ENCODE results near the gene DENND4B. TPM values are rescaled to one million over a fixed set of nuclear protein-coding genes. Genes with fewer than 3 reads are reported as not detected.
"Not testable (repeated sequence)": the region's sequence is repeated elsewhere in the genome, so short reads cannot be mapped to it uniquely, and the experiment has no call there.

DENND4B gene
- total RNA-seq, 1 donor from 2014 or later: 9.9 TPM

DNA sequence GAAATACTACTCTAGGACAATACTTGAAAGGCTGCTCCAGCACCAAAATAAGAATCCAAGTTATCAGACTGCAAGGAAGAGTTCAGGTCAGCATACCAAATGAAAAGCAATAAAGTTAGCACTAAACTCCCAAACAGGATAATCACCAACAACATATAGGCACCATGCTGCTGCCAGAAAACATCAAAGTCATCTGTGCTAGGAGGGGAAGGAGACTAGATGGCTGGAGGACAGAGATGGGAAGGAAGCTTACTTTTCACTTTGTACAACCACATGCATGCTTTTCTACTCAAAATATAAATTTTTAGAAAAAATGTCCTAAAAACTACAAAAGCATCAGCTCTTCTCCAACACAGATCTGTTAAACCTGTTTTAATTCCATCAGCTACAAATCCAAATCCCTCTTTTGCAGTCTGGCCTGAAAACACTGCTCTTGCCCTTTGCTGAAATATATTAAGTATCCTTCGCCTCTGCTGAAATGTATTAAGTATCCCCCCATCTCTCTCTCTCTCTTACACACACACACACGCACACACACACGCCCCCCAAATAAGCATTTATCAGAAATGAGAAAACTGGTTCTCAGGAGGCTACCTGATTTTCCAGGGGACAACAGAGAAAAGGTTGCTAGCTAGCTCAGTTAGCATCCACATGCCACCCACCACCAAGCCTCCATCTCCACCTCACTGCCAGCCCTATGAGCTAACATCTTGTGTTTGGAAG lies 25.3 kb downstream of the DENND4B start:
- Histone ChIP-seq H3K27me3 (ENCODE audit: control insufficient read depth in 3 of 3, insufficient read depth in 3 of 3, low read length in 3 of 3) (no peaks in the 10 kb centered on the region), H3K36me3 (ENCODE audit: control insufficient read depth in 3 of 3, insufficient read depth in 3 of 3, low read length in 3 of 3) (peaks cover 0 to 2% (median 0%) of the 10 kb centered on the region in 3 donors), H3K9ac (ENCODE audit: low read depth in 1 of 3, low read length in 3 of 3) (peak overlapping the region; percentile 71 to 85 (median 71)), H3K27ac (ENCODE audit: low read depth, low read length) (peak overlapping the region; percentile 69), H3K4me1 (ENCODE audit: control insufficient read depth in 3 of 3, insufficient read depth in 3 of 3, low read length in 3 of 3) (peaks cover 33 to 45% (median 39%) of the 10 kb centered on the region in 3 donors), H3K4me3 (ENCODE audit: low read length in 3 of 3) (peak overlapping the region; percentile 78 to 81 (median 80)), H3K9me3 (ENCODE audit: control insufficient read depth in 3 of 3, low read length in 3 of 3) (no peaks in the 10 kb centered on the region)

DNA sequence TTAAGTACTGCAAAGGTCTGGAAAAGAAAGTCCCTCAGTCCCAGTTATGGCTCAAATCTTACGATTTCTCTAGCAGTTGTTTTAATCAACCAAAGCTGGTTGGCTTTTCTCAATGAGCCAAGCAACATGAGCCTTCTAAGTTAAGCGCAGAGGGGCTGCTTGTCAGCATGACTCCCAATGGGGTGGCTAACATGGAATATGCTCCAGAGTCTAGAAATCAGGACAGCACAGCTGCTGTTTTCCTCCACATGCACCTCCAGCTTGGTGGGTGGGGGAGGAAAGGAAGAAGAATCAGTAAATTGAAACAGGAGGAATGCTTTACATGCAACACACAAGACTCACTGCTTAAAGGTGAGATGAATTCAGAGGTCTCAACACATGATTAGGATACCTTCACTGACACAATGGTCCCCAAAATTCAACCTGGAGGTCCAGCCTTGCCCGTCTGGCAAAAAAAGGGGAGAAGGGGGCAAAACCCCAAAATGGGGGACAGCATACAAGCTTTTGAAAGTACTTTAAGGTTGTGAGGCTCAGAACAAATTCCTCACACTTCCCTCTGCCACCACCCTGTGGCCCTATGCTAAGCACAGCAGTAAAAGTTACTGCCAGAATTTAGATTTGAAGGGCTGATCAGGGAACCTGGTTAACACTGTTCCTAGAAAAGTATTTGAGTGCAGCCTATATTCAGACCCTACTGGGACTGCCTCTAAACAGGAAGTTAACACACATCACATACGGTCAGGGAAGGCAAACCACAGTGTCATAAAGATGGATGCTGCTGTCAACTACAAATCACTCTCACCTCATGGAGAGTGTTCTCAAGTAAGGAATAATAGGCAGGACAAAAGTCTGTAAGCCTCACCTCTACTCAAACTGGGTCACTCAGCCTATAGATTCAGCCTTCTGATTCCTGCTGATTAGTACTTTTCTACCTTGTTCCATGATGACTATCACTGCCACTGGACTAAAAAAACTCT lies 26.4 kb downstream of the DENND4B start:
- Histone ChIP-seq H3K4me1 (ENCODE audit: control insufficient read depth in 3 of 3, insufficient read depth in 3 of 3, low read length in 3 of 3) (peaks cover 33 to 45% (median 39%) of the 10 kb centered on the region in 3 donors), H3K9me3 (ENCODE audit: control insufficient read depth in 3 of 3, low read length in 3 of 3) (no peaks in the 10 kb centered on the region), H3K9ac (ENCODE audit: low read depth in 1 of 3, low read length in 3 of 3) (peak overlapping the region; percentile 25 to 63 (median 45)), H3K36me3 (ENCODE audit: control insufficient read depth in 3 of 3, insufficient read depth in 3 of 3, low read length in 3 of 3) (peaks cover 0 to 4% (median 0%) of the 10 kb centered on the region in 3 donors), H3K27ac (ENCODE audit: low read depth, low read length) (peak overlapping the region; percentile 5), H3K4me3 (ENCODE audit: low read length in 3 of 3) (peak overlapping the region; percentile 6 to 18 (median 15)), H3K27me3 (ENCODE audit: control insufficient read depth in 3 of 3, insufficient read depth in 3 of 3, low read length in 3 of 3) (no peaks in the 10 kb centered on the region)

DNA sequence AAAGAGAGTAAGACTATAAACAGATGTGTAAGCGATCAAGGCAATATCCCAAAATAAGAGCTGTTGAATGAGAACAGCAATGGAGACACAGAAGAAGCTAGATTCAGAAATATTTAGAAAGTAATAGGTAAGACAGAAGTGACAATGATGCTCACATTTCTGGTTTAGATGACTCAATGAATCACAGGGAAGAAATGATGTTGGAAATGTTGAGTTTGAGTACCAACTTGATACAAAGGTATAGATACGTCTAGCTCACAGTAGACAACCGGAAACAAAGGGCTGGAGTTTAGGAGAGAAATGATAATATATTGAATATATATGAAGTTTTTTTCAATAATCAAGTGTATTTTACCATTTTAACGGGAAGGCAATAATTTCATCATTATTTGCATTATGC lies 30.2 kb downstream of the DENND4B start:
- Histone ChIP-seq H3K4me1 (ENCODE audit: control insufficient read depth in 3 of 3, insufficient read depth in 3 of 3, low read length in 3 of 3) (peaks cover 17 to 29% (median 28%) of the 10 kb centered on the region in 3 donors), H3K9me3 (ENCODE audit: control insufficient read depth in 3 of 3, low read length in 3 of 3) (no peaks in the 10 kb centered on the region), H3K4me3 (ENCODE audit: low read length in 3 of 3) (no peak overlapping the region), H3K9ac (ENCODE audit: low read depth in 1 of 3, low read length in 3 of 3) (no peak overlapping the region), H3K27ac (ENCODE audit: low read depth, low read length) (no peak overlapping the region), H3K27me3 (ENCODE audit: control insufficient read depth in 3 of 3, insufficient read depth in 3 of 3, low read length in 3 of 3) (no peaks in the 10 kb centered on the region), H3K36me3 (ENCODE audit: control insufficient read depth in 3 of 3, insufficient read depth in 3 of 3, low read length in 3 of 3) (peaks cover 0 to 4% (median 0%) of the 10 kb centered on the region in 3 donors)

DNA sequence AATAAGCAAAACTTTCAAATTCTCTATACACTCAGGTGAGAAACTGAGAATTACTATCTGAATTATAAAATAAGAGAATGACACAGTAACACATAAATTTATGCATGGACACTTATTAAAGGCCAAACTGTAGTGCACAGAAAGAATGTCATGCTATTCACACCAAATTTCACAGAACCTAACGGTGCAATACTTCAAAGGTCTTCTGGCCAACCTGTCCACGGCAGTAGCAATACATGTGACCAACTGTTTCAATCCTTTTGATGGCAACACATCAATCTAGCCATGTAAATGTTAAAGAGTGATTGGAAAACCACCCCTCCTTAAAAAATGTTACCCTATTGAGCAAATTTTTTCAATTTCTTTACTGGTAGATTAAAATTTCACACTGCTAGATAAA lies 34.2 kb downstream of the DENND4B start:
- Histone ChIP-seq H3K36me3 (ENCODE audit: control insufficient read depth in 3 of 3, insufficient read depth in 3 of 3, low read length in 3 of 3) (peaks cover 0 to 4% (median 0%) of the 10 kb centered on the region in 3 donors), H3K27ac (ENCODE audit: low read depth, low read length) (no peak overlapping the region), H3K4me3 (ENCODE audit: low read length in 3 of 3) (no peak overlapping the region), H3K9ac (ENCODE audit: low read depth in 1 of 3, low read length in 3 of 3) (no peak overlapping the region), H3K4me1 (ENCODE audit: control insufficient read depth in 3 of 3, insufficient read depth in 3 of 3, low read length in 3 of 3) (no peaks in the 10 kb centered on the region), H3K27me3 (ENCODE audit: control insufficient read depth in 3 of 3, insufficient read depth in 3 of 3, low read length in 3 of 3) (no peaks in the 10 kb centered on the region), H3K9me3 (ENCODE audit: control insufficient read depth in 3 of 3, low read length in 3 of 3) (no peaks in the 10 kb centered on the region)

DNA sequence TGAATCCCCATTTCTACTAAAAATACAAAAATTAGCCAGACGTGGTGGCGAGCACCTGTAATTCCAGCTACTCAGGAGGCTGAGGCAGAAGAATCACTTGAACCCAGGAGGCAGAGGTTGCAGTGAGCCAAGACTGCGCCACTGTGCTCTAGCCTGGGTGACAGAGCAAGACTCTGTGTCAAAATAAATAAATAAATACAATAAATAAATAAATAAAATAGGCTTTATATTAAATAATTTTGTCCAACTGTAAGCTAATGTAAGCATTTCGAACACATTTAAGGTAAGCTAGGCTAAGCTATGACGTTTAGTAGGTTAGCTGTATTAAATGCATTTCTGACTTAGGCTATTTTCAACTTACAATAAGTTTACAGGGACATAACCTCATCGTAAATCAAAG lies 36.0 kb downstream of the DENND4B start:
- not testable (repeated sequence) for H3K9me3 ChIP-seq (ENCODE audit: control insufficient read depth in 3 of 3, low read length in 3 of 3); H3K36me3 ChIP-seq (ENCODE audit: control insufficient read depth in 3 of 3, insufficient read depth in 3 of 3, low read length in 3 of 3); H3K4me3 ChIP-seq (ENCODE audit: low read length in 3 of 3); H3K27ac ChIP-seq (ENCODE audit: low read depth, low read length); H3K27me3 ChIP-seq (ENCODE audit: control insufficient read depth in 3 of 3, insufficient read depth in 3 of 3, low read length in 3 of 3); H3K9ac ChIP-seq (ENCODE audit: low read depth in 1 of 3, low read length in 3 of 3); H3K4me1 ChIP-seq (ENCODE audit: control insufficient read depth in 3 of 3, insufficient read depth in 3 of 3, low read length in 3 of 3)

DNA sequence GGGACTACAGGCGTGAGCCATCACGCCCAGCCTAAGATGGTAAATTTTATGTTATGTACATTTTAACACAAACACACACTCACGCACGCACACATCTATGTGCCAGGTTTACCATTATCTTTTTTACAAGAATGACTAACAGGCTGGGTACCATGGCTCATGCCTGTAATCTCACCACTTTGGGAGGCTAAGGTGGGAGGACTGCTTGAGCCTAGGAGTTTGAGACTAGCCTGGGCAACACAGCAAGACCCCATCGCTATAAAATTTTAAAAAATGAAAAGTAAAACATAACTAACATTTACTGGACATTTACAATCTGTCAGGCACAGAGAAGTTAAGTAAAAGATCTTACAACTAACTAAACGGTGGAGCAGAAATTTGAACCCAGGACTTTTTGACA lies 38.4 kb downstream of the DENND4B start:
- no peak overlapping the region for H3K9ac ChIP-seq (ENCODE audit: low read depth in 1 of 3, low read length in 3 of 3)

GRCh38 chr1:153907134-153907533 lies 39.4 kb downstream of the DENND4B start:
- Histone ChIP-seq H3K27me3 (ENCODE audit: control insufficient read depth in 3 of 3, insufficient read depth in 3 of 3, low read length in 3 of 3) (no peaks in the 10 kb centered on the region), H3K4me3 (ENCODE audit: low read length in 3 of 3) (no peak overlapping the region), H3K9ac (ENCODE audit: low read depth in 1 of 3, low read length in 3 of 3) (no peak overlapping the region), H3K4me1 (ENCODE audit: control insufficient read depth in 3 of 3, insufficient read depth in 3 of 3, low read length in 3 of 3) (peaks cover 2 to 6% (median 4%) of the 10 kb centered on the region in 3 donors), H3K9me3 (ENCODE audit: control insufficient read depth in 3 of 3, low read length in 3 of 3) (no peaks in the 10 kb centered on the region), H3K36me3 (ENCODE audit: control insufficient read depth in 3 of 3, insufficient read depth in 3 of 3, low read length in 3 of 3) (peaks cover 0 to 3% (median 3%) of the 10 kb centered on the region in 3 donors), H3K27ac (ENCODE audit: low read depth, low read length) (no peak overlapping the region)

More for the DNA sequence above, 38.4 kb downstream of the DENND4B start:
- H3K4me1 ChIP-seq (ENCODE audit: control insufficient read depth in 3 of 3, insufficient read depth in 3 of 3, low read length in 3 of 3): peaks cover 2 to 6% (median 4%) of the 10 kb centered on the region in 3 donors
- H3K4me3 ChIP-seq (ENCODE audit: low read length in 3 of 3): no peak overlapping the region
- no peaks in the 10 kb centered on the region for H3K27me3 ChIP-seq (ENCODE audit: control insufficient read depth in 3 of 3, insufficient read depth in 3 of 3, low read length in 3 of 3)
- no peaks in the 10 kb centered on the region for H3K9me3 ChIP-seq (ENCODE audit: control insufficient read depth in 3 of 3, low read length in 3 of 3)
- no peak overlapping the region for H3K27ac ChIP-seq (ENCODE audit: low read depth, low read length)
- H3K36me3 ChIP-seq (ENCODE audit: control insufficient read depth in 3 of 3, insufficient read depth in 3 of 3, low read length in 3 of 3): peaks cover 0 to 3% (median 3%) of the 10 kb centered on the region in 3 donors

- no peaks in the 10 kb centered on the region for H3K27me3 ChIP-seq (ENCODE audit: control insufficient read depth in 3 of 3, insufficient read depth in 3 of 3, low read length in 3 of 3)
- no peak overlapping the region for H3K27ac ChIP-seq (ENCODE audit: low read depth, low read length)
Measured at GRCh38 chr1:153906396-153906795, 40.1 kb downstream of the DENND4B start.

DNA sequence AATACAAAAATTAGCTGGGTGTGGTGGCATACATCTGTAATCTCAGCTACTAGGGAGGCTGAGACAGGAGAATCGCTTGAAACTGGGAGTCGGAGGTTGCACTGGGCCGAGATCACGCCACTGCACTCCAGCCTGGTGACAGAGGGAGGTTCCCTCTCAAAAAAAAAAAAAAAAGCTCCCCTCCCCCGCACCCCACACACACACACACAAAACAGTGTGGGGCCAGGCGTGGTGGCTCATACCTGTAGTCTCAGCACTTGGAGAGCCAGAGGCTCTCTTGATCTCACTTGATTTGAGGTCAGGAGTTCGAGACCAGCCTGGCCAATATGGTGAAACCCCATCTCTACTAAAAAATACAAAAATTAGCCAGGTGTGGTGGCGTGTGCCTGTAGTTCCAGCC lies 40.6 kb downstream of the DENND4B start:
- not testable (repeated sequence) for H3K36me3 ChIP-seq (ENCODE audit: control insufficient read depth in 3 of 3, insufficient read depth in 3 of 3, low read length in 3 of 3); H3K9ac ChIP-seq (ENCODE audit: low read depth in 1 of 3, low read length in 3 of 3); H3K4me1 ChIP-seq (ENCODE audit: control insufficient read depth in 3 of 3, insufficient read depth in 3 of 3, low read length in 3 of 3); H3K27ac ChIP-seq (ENCODE audit: low read depth, low read length); H3K9me3 ChIP-seq (ENCODE audit: control insufficient read depth in 3 of 3, low read length in 3 of 3); H3K4me3 ChIP-seq (ENCODE audit: low read length in 3 of 3); H3K27me3 ChIP-seq (ENCODE audit: control insufficient read depth in 3 of 3, insufficient read depth in 3 of 3, low read length in 3 of 3)

More at GRCh38 chr1:153906396-153906795, 40.1 kb downstream of the DENND4B start:
- H3K4me1 ChIP-seq (ENCODE audit: control insufficient read depth in 3 of 3, insufficient read depth in 3 of 3, low read length in 3 of 3): peaks cover 2 to 6% (median 4%) of the 10 kb centered on the region in 3 donors
- peaks cover 0 to 3% (median 3%) of the 10 kb centered on the region in 3 donors for H3K36me3 ChIP-seq (ENCODE audit: control insufficient read depth in 3 of 3, insufficient read depth in 3 of 3, low read length in 3 of 3)
- no peaks in the 10 kb centered on the region for H3K9me3 ChIP-seq (ENCODE audit: control insufficient read depth in 3 of 3, low read length in 3 of 3)
- H3K9ac ChIP-seq (ENCODE audit: low read depth in 1 of 3, low read length in 3 of 3): no peak overlapping the region
- no peak overlapping the region for H3K4me3 ChIP-seq (ENCODE audit: low read length in 3 of 3)
